Activated CD4-positive, CD25-positive, alpha-beta regulatory T cell treated with anti-CD3 and anti-CD28 coated beads, Interleukin-2, amount 50 U/mL, for 16 hours (primary cell): ENCODE data around the gene PRSS21.

Experiments
- DNase-seq: peaks from one replicate; pipeline ENCODE4 v3.0.0-alpha.2; 2020; ENCODE audit warnings: low read depth, low spot score

The PRSS21 gene

GRCh38 chr16:2806286-2806685 lies 10.8 kb upstream of the PRSS21 start:
- no peak for DNase-seq

GRCh38 chr16:2808181-2808580 lies 8.9 kb upstream of the PRSS21 start:
- DNase-seq = no peak

DNA sequence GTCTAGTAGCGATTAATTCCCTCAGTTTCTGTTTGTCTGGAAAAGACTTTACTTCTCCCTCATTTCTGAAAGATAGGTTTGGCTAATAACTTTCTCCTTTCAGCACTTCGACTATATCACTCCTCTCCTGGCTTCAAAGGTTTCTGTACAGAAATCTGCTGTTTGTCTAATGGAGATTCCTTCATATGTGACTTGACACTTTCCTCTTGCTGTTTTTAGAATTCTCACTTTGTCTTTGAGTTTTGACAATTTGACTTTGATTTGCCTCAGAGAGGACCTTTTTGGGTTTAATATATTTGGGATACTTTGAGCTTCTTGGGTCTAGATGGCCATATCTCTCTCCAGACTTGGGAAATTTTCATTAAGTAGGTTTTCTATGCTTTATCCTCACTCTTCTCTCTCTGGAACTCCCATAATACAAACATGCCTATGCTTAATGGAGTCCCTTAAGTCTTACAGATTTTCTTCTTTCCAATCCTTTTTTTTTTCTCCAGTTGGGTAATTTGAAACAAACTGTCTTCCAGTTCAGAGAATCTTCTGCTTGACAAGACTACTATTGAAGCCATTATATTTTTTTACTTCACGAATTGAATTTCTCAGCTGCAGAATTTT lies 7.8 kb upstream of the PRSS21 start:
- no peak for DNase-seq

- no peak for DNase-seq
These were observed 6.4 kb upstream of the PRSS21 start for GRCh38 chr16:2810651-2811050.

GRCh38 chr16:2811703-2812471 lies 5.2 kb upstream of the PRSS21 start:
- no peak for DNase-seq

GRCh38 chr16:2813771-2814221 lies 3.2 kb upstream of the PRSS21 start:
- DNase-seq = no peak

DNA sequence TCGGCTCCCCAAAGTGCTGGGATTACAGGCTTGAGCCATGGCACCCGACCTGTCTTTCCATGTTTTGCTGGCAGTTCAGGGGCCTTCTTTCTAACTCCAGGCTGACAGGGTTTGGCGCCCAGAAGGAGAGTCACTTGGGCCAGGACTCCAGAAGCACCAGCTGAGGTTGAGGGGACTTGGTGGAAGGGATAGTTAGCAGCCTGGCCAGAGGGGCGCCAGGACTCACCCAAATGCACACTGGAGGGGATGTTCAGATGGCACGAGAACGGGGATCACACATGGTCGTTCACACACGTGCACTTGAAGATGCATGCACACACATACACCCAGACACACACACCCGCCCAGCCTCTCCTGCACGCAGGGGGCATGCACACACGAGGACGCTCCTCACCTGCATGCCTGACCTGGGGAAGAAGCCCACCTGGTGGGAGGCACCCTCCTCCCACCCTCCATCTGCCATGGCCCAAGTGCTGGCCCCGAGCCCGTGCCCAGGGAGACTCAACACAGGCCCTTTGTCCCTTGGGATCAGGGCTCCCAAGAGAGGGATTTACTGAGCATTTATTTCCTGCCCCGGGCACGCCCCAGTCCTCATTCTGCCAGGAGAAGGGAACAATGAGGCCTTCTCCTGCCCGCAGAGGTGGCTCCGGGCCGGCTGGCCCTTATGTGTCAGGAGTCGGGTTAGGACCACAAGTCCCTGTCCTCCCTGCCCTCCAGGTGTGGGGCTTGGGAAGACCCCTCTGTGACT lies 2.3 kb upstream of the PRSS21 start:
- DNase-seq = no peak

DNA sequence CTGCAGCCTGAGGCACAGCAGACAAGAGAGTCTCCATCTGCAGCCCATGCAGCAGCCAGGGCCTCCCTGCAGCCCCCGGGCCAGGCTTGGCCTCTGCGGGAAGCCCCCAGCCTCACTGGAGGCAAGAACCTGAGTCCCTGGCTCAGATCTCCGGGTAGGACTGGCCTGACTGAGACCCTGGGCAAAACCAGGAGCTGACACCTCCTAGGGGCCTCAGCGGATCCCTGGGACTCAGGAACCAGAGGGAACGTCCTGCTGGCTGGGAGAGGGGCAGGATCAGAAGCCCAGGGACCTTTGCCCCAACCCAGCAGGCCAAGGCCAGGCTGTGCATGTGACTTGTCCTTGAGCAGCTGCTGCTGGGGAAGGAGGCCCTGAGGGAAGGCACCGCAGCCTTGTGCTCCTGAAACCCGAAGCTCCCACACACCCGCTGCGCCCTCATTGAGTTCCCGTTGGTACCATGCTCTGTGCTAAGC lies 1.7 kb upstream of the PRSS21 start:
- DNase-seq = no peak

GRCh38 chr16:2817340-2818271 lies 569 bp downstream of the PRSS21 start:
- no peak for DNase-seq

- no peak for DNase-seq
These were observed 1.3 kb downstream of the PRSS21 start for GRCh38 chr16:2818272-2818876.

DNA sequence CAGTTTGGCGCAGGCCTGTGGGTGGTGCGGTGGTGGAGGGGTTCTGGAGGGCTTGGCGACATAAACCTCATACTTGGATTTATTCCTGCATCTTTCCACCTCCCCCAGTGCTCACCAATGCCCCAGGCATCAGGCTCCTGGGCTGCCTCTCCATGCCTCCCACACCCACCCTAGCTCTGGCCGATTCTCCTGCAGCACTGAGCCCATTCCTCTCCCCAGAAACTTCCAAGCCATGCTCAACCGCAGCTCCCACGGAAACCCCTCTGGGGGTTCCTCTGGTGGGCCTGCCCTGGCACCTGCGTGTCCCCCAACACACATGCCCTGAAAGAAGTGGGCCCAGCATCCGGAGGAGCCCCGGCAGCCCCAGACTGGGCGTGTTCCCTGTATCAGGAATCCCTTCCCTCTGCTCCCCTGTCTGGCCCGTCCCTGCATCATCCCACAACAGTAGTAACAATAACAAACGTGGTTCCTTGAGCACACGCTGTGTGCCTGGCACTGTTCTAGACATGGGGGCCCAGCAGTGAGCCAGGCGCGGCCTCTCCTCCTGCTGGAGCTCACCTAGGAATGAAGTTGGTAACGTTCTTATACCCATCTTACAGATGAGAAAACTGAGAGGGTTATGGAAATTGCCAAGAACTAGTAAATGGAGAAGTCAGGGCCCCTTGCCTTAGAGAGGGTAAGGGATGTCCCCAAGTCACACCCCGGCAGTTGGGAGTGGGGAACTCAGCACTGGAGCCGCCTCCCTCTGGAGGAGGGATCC lies 2.3 kb downstream of the PRSS21 start:
- DNase-seq = no peak

GRCh38 chr16:2819939-2820835 lies 3.1 kb downstream of the PRSS21 start:
- no peak for DNase-seq

DNA sequence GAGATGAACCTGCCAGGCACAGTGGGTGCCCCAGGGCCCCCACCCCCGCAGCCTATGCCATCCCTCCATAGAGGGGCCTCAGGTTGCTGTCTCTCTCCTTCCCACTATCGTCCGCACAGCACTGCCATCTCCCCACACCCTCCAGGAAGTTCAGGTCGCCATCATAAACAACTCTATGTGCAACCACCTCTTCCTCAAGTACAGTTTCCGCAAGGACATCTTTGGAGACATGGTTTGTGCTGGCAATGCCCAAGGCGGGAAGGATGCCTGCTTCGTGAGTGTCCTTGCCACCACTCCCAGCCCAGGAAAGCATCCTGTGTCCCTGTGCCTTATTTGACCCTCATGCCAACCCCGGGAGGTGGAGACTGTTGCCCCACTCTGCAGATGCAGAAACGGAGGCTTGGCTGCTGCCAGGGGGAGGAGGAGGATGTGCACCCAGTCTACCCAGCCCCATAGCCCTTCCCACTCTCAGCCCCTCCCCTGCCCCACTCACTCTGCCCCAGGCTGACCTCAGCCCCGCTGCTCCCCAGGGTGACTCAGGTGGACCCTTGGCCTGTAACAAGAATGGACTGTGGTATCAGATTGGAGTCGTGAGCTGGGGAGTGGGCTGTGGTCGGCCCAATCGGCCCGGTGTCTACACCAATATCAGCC lies 3.9 kb downstream of the PRSS21 start:
- no peak for DNase-seq

GRCh38 chr16:2821487-2822157 lies 4.6 kb downstream of the PRSS21 start:
- no peak for DNase-seq

DNA sequence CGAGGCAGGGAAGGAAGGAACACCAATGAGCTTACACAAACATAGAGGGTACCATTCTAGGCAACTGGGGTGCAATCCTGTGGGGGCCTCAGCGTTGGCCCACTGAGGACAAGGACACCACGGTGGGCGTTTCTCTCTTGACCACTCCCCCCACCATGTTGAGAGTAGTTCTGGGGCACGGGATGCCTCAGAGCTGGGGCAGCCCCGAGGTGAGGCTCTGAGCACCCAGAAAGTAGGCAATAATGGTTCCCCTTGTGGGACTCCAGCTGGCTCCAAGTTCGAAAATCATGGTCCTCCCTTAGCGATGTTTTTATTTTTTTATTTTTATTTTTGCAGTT lies 5.1 kb downstream of the PRSS21 start:
- DNase-seq = no peak

GRCh38 chr16:2822496-2822895 lies 5.5 kb downstream of the PRSS21 start:
- no peak for DNase-seq

- no peak for DNase-seq
These were observed 7.6 kb downstream of the PRSS21 start for GRCh38 chr16:2824626-2825025.

- no peak for DNase-seq
These were observed 8.2 kb downstream of the PRSS21 start for GRCh38 chr16:2825049-2825742.
